A673 (cell line): ENCODE results near the gene MYEOV.

Experiments used
- CTCF ChIP-seq: fragments of 300-800, 200-600 bp; sonication (generic); conservative IDR thresholded peaks from 2 replicates; pipeline ENCODE4 v1.5.1; 2017; ENCODE audit warnings: low read depth, mild to moderate bottlenecking, antibody characterized with exemption, low read length, moderate library complexity, mixed read lengths
- EZH2 ChIP-seq: fragments of 200-600 bp; sonication (generic); IDR thresholded peaks from 2 replicates; pipeline ENCODE4 v1.6.1; 2017; ENCODE audit warnings: borderline replicate concordance, low read depth, mild to moderate bottlenecking, mixed read lengths, antibody characterized with exemption, low read length; ENCODE audit not compliant: poor library complexity, severe bottlenecking

DNA sequence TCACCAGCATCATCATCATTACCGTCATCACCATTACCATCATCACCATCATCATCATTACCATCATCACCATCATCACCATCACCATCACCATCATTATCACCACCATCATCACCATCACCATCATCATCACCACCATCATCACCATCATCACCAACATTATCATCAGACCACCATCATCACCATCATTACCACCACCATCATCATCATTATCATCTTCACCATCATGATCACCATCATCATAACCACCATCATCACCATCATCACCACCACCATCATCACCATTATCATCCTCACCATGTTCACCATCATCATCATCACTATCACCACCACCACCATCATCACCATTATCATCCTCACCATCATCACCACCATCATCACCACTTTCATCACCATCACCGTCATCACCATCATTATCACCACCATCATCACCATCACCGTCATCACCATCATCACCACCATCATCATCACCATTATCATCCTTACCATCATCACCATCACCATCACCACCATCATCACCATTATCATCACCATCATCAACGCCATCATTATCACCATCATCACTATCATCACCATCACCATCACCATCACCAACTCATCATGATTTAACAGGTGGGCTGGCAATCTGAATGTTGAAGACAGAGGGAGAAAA lies 2.4 kb upstream of the MYEOV start:
- TF ChIP-seq CTCF (no peak), EZH2 (no peak)
